OCI-LY1 (cell line): ENCODE measurements around the gene KLK11.

Source experiments
- CTCF ChIP-seq: fragments of 200-600 bp; sonication (generic), shearing (Covaris generic); IDR thresholded peaks from 2 replicates; pipeline ENCODE4 v1.5.1; 2017; ENCODE audit warnings: mild to moderate bottlenecking, antibody characterized with exemption, low read length, moderate library complexity, mixed read lengths
- EZH2 ChIP-seq: fragments of 200-600 bp; sonication (generic), shearing (Covaris generic); IDR thresholded peaks from 2 replicates; pipeline ENCODE4 v1.8.0; 2017; ENCODE audit warnings: borderline replicate concordance, mixed run types, mild to moderate bottlenecking, antibody characterized with exemption, low read length, moderate library complexity, mixed read lengths

DNA sequence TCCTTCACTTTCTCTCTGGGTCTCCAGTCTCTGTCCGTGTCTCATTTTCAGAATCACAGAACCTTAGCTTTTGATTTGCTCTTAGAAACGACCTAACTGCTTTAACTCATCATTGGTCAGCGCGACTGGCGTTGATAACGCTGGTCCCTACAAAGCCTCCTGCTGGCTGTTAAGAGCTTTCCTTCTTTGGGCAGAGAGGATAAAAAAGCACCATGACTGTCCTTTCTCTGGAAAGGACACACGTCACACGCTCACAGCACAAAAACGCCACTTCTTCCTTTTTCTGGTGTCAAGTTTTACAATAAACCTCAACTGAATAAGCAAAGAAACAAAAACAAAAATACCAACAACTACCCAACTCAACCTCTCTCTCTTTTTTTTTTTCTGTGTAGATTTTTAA lies 10.1 kb upstream of the KLK11 start:
- TF ChIP-seq CTCF: no peak
- TF ChIP-seq EZH2: no peak
